CD4-positive, alpha-beta T cell (primary cell): ENCODE results near the gene PITPNC1. TPM values are rescaled to one million over a fixed set of nuclear protein-coding genes. Genes with fewer than 3 reads are reported as not detected.
A peak's percentile ranks its signal among the peaks of the same experiment; 100 is the strongest.

Source experiments
- ATAC-seq: fragments of 200-7000 bp; cut with Tn5 transposase; one replicate; pipeline ENCODE4 v1.10.0; 2022; ENCODE audit warnings: mild to moderate bottlenecking; ENCODE audit not compliant: poor library complexity
- CTCF ChIA-PET: fragments of 350-600 bp; sonication (Branson Sonifier 250); formaldehyde crosslinking; loops from one replicate; lab custom pipeline; 2021; ENCODE audit warnings: antibody characterized with exemption, inconsistent platforms; lab: Charles Lee
- POLR2A ChIA-PET: fragments of 350-600 bp; sonication (Branson Sonifier 250); formaldehyde crosslinking; loops from one replicate; lab custom pipeline; 2021; ENCODE audit warnings: antibody characterized with exemption, inconsistent platforms; lab: Charles Lee
- DNase-seq, 14 experiments: peaks; one replicate each; pipeline ENCODE4 v3.0.0-alpha.2; 2013 to 2020; ENCODE audit warnings: mixed read lengths in 2 of 14
- H3K27ac ChIP-seq, 2 donors: one replicate each; pipeline versions ENCODE4 v1.5.1 to v1.7.0; 2013; ENCODE audit warnings: low read length in 2 of 2, low read depth in 1 of 2, mild to moderate bottlenecking in 1 of 2
- H3K27me3 ChIP-seq, 2 experiments: 1 replicate in 1 of 2; 2 replicates in 1 of 2; pipeline versions ENCODE4 v1.6.1 to v1.7.0; 2013; ENCODE audit warnings: low read length in 2 of 2, control low read depth in 1 of 2, mild to moderate bottlenecking in 1 of 2, moderate library complexity in 1 of 2; ENCODE audit not compliant: insufficient read depth in 2 of 2, control insufficient read depth in 1 of 2
- H3K36me3 ChIP-seq: one replicate; pipeline ENCODE4 v1.6.1; 2013; ENCODE audit warnings: low read length, control low read depth; ENCODE audit not compliant: insufficient read depth
- H3K4me1 ChIP-seq: one replicate; pipeline ENCODE4 v1.6.1; 2013; ENCODE audit warnings: low read length, control low read depth; ENCODE audit not compliant: insufficient read depth
- H3K4me3 ChIP-seq: one replicate; pipeline ENCODE4 v1.5.1; 2013; ENCODE audit warnings: mild to moderate bottlenecking, low read length, moderate library complexity
- H3K9me3 ChIP-seq, 2 experiments: 1 replicate in 1 of 2; 2 replicates in 1 of 2; pipeline versions ENCODE4 v1.6.1 to v1.7.0; 2013; ENCODE audit warnings: low read length in 2 of 2, mild to moderate bottlenecking in 2 of 2, control low read depth in 1 of 2, moderate library complexity in 1 of 2; ENCODE audit not compliant: control insufficient read depth in 1 of 2, insufficient read depth in 1 of 2
- H3K27ac Mint-ChIP-seq: one replicate; pipeline ENCODE4 v1.8.0; 2020; ENCODE audit warnings: mixed read lengths
- H3K27me3 Mint-ChIP-seq: one replicate; pipeline ENCODE4 v1.8.0; 2021; ENCODE audit warnings: mixed read lengths
- H3K36me3 Mint-ChIP-seq: one replicate; pipeline ENCODE4 v1.8.0; 2021; ENCODE audit warnings: low read depth, mixed read lengths
- H3K4me1 Mint-ChIP-seq: one replicate; pipeline ENCODE4 v1.8.0; 2021; ENCODE audit warnings: low read depth, mixed read lengths
- H3K4me3 Mint-ChIP-seq: one replicate; pipeline ENCODE4 v1.8.0; 2020; ENCODE audit warnings: mild to moderate bottlenecking, mixed read lengths
- H3K9me3 Mint-ChIP-seq: one replicate; pipeline ENCODE4 v1.8.0; 2020; ENCODE audit warnings: mixed read lengths
- intact Hi-C, 2 experiments: fragments of 100-400 bp; cut with DNase I in 1 of 2; cut with micrococcal nuclease in 1 of 2; formaldehyde crosslinking; loops; one replicate each; pipeline versions ENCODE4 v1.15.1 to v1.9.0; 2023 to 2025; cut with DNase I, micrococcal nuclease
- total RNA-seq, 174 experiments: library from RNA in 2 of 174; stranded (reverse) in 2 of 174; gene quantifications; one replicate each; pipeline ENCODE4 v1.2.3 and lab custom pipeline; 2021 to 2026
- TF ChIP-seq, protein P1 (sequence below): fragments of 200-600 bp; IDR thresholded peaks from one replicate; pipeline ENCODE4 v1.8.0; 2022; ENCODE audit warnings: antibody characterized with exemption, mild to moderate bottlenecking

Gene PITPNC1
- total RNA-seq, 2 experiments from 2014 or later = 80.2 to 83.4 TPM

DNA sequence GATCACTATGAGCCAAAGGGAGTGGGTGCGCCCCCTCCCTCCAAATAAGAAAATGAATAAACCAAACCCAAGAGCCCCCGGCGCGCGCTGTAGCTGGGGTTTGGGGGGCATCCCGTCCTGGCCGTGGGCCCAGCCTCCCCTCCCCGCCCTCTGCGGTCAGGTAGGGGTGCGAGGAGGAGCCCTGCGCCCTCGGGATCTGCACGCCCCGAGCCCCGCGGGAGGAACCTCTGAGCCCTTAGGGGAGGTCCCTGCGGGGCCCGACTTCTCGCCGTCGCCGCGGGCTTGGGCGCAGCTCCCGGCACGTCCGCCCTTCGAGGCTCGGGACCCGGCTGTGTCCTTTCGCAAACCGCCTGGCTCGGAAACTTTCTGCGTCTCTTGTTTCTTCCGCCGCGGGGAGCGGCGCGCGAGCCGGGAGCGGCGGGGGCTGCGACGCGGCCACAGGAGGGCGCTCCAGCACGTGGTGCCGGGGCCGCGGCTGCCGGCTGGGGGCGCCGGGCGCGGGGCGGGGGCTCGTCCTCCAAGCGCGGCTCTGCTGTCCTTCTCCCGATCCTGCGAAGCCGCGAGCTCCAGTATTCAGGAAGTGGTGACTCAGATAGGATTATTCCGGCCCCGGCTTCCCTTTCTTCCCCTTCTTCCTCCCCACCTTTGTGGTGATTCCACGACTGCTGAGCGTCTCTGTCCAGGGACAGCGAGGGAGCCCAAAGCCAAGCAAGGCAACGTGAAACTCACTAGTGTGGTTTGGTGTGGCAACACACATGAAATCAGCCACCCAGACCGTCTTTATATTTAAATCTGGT, 1.6 kb downstream of the PITPNC1 start:
- no peaks in the 10 kb centered on the region for H3K27me3 Mint-ChIP-seq

DNA sequence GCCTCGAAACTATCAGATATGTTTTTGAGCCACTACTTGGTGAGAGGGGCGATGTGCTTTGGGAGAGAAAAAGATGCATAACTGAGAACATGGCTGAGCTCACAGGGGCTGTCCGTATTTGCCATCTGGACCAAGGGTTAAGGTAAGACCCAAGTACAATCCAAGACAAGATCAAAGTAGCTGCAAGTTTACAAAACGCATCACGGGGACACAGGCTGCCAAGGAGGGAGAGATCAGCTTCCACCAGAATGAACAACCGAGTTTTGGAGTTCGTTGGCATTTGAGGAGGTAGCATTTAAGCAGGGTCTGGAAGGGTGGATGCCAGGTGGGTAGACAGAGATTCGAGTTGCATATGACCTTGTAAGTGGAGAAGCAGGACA, 2.2 kb downstream of the PITPNC1 start:
- TF ChIP-seq, protein P1, sequence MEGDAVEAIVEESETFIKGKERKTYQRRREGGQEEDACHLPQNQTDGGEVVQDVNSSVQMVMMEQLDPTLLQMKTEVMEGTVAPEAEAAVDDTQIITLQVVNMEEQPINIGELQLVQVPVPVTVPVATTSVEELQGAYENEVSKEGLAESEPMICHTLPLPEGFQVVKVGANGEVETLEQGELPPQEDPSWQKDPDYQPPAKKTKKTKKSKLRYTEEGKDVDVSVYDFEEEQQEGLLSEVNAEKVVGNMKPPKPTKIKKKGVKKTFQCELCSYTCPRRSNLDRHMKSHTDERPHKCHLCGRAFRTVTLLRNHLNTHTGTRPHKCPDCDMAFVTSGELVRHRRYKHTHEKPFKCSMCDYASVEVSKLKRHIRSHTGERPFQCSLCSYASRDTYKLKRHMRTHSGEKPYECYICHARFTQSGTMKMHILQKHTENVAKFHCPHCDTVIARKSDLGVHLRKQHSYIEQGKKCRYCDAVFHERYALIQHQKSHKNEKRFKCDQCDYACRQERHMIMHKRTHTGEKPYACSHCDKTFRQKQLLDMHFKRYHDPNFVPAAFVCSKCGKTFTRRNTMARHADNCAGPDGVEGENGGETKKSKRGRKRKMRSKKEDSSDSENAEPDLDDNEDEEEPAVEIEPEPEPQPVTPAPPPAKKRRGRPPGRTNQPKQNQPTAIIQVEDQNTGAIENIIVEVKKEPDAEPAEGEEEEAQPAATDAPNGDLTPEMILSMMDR = no peak
- no peaks in the 10 kb centered on the region for H3K9me3 ChIP-seq
- ChIA-PET POLR2A (interaction anchor here (1.0 to 6.8 kb wide), 17 partner anchors 11 to 338 kb away, joined by 3 to 129 read pairs (median 15); partner anchors contain the start of gene NOL11), CTCF (interaction anchor here (0.8 to 10.5 kb wide), 24 partner anchors 8 to 223 kb away, joined by 3 to 187 read pairs (median 8); partner anchors contain the start of gene PSMD12)
- Mint-ChIP-seq H3K36me3 (peaks cover 53% of the 10 kb centered on the region), H3K27ac (peak overlapping the region; percentile 86), H3K4me3 (peak overlapping the region; percentile 97), H3K9me3 (no peaks in the 10 kb centered on the region), H3K27me3 (no peaks in the 10 kb centered on the region), H3K4me1 (peaks cover 62% of the 10 kb centered on the region)
- intact Hi-C loops = loop anchor here (1.0 to 10.0 kb wide), 6 partner anchors 20 to 656 kb away; partner anchors contain the start of genes BPTF (in 1 of the 2) and KPNA2 (in 1 of the 2)
- peaks cover 59% of the 10 kb centered on the region for H3K4me1 ChIP-seq
- ATAC-seq = no peak
- H3K36me3 ChIP-seq = peaks cover 16% of the 10 kb centered on the region
- H3K27me3 ChIP-seq = no peaks in the 10 kb centered on the region
- no peak for DNase-seq
- peak overlapping the region; percentile 20 to 95 for H3K27ac ChIP-seq
- H3K4me3 ChIP-seq = peak overlapping the region; percentile 99

More for the DNA sequence above, 1.6 kb downstream of the PITPNC1 start:
- CTCF ChIA-PET = interaction anchor here (0.6 to 10.5 kb wide), 30 partner anchors 8 to 280 kb away, joined by 3 to 187 read pairs (median 6); partner anchors contain the start of gene PSMD12
- DNase-seq (peak; percentile 72 to 92 (median 78)), ATAC-seq (peak; percentile 26)
- peaks cover 59% of the 10 kb centered on the region for H3K4me1 ChIP-seq
- H3K9me3 ChIP-seq = no peaks in the 10 kb centered on the region
- no peaks in the 10 kb centered on the region for H3K27me3 ChIP-seq
- H3K36me3 Mint-ChIP-seq = peaks cover 48% of the 10 kb centered on the region
- H3K9me3 Mint-ChIP-seq = no peaks in the 10 kb centered on the region
- H3K4me1 Mint-ChIP-seq = peaks cover 57% of the 10 kb centered on the region
- H3K36me3 ChIP-seq = peaks cover 16% of the 10 kb centered on the region
- POLR2A ChIA-PET = interaction anchor here (0.6 to 6.8 kb wide), 26 partner anchors 11 to 339 kb away, joined by 3 to 129 read pairs (median 10); partner anchors contain the start of genes HELZ, NOL11 and PSMD12
- intact Hi-C loops = loop anchor here (1.0 to 10.0 kb wide), 7 partner anchors 8 to 656 kb away; partner anchors contain the start of genes BPTF (in 1 of the 2) and KPNA2 (in 1 of the 2)
- peak overlapping the region; percentile 64 to 95 for H3K27ac ChIP-seq
- H3K4me3 ChIP-seq = peak overlapping the region; percentile 99
- peak overlapping the region; percentile 97 for H3K4me3 Mint-ChIP-seq
- peak overlapping the region; percentile 86 for H3K27ac Mint-ChIP-seq
- TF ChIP-seq, protein P1 = peak; percentile 20

DNA sequence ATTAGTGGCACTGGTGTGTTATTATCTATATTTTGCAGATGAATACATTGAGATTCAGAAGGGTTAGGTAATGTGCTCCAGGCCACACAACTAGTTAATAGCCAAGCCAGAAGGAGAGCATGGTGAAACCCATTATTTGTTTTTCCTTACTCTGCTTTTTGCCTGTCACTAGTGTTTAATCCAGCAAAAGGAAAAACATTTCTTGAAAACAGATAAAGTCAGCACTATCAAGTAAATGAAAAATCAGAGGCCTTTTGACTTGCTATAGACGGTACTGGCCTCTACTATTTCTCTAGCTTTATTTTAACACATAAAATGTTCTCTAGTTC, 4.8 kb downstream of the PITPNC1 start:
- no peak overlapping the region for H3K27ac ChIP-seq
- H3K36me3 ChIP-seq = peaks cover 21% of the 10 kb centered on the region
- Mint-ChIP-seq H3K36me3 (peaks cover 58% of the 10 kb centered on the region), H3K27ac (peak overlapping the region; percentile 75), H3K4me1 (peaks cover 58% of the 10 kb centered on the region), H3K4me3 (peak overlapping the region; percentile 72), H3K27me3 (no peaks in the 10 kb centered on the region), H3K9me3 (no peaks in the 10 kb centered on the region)
- intact Hi-C loops = loop anchor here in 1 of 2 experiments (5.0 kb wide), 1 partner anchor 55 kb away; no protein-coding TSS in a partner anchor
- peaks cover 55% of the 10 kb centered on the region for H3K4me1 ChIP-seq
- peaks cover 0 to 3% of the 10 kb centered on the region in 2 experiments for H3K9me3 ChIP-seq
- no peaks in the 10 kb centered on the region for H3K27me3 ChIP-seq
- DNase-seq = no peak
- no peak for ATAC-seq
- TF ChIP-seq, protein P1 = no peak
- CTCF ChIA-PET = interaction anchor here (1.0 to 10.5 kb wide), 2 partner anchors 65 to 94 kb away, joined by 4 to 187 read pairs; no protein-coding TSS in a partner anchor
- POLR2A ChIA-PET = interaction anchor here (1.3 to 1.9 kb wide), 3 partner anchors 9 to 93 kb away, joined by 4 to 11 read pairs (median 6); no protein-coding TSS in a partner anchor
- H3K4me3 ChIP-seq = no peak overlapping the region
